ENCODE data around the gene ZCCHC7.
"Not testable (repeated sequence)": the region's sequence is repeated elsewhere in the genome, so short reads cannot be mapped to it uniquely, and the experiment has no call there.

Gene ZCCHC7

DNA sequence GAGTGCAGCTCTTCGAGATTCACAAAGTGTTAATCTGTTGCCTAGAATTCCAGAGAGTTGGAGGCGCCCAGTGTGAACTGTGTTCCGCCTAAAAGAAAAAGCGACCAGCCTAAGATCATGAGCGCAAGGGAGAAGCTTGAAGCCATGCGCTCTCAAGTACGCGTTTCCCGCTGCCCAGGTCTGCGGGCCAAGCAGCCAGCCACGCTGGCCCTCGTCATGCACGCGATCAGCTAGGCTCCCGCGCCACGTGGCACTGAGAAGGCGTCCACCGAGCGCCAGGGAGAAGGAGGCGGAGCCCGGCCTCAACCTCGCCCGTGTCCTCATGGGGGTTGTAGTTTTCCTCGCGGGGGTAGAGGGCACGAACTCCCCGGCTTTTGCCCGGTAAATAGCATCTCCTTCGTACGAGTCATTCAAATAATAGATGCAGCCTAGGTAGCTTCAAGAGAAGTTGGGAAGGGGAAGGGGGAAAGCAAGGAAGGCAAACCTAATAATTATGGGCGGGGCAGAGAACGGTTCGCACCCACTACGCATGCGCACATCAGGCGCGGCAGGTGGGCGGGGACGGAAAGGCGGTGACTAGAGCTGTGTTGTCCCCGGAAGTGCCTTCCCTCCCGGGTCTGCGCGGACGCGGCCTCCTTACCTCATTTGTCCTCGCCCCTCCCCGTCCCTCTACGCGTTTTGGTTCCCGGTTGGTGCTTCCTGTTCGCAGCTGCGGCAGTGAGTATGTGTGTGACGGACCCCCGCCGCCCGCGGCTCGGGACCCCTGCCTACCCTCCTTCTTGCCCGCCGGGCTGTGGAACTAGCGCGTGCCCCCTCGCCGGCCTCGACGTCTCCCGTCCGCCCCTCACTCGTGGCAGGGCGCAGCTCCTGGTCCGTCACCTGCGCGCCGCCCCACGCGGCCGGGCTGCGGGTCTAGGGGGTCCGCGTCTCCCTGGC lies at the start of gene ZCCHC7:
ZCCHC7 (plus strand) TSS at position 668 of the 936 bp plus-strand sequence.
- DNase-seq: peak; percentile 93 to 96

DNA sequence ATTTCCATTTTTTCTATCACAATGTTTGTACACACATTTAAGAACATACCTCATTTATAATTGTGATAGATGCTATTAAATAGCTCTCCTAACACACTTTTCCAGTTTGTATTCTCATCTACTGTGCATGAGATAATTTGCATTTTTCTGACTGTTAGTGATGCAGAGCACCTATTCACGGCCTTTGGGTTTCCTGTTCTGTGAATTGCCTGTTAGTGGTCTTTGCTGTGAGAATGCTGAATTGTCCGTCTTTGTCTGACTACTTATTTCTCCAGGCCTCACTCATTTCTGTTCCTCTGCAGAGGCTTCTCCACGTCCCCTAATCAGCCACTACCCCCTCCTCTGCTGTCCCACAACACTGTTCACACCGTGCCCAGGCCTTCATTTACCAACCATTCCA lies 45.6 kb upstream of the ZCCHC7 start:
- DNase-seq: peak; percentile 73 to 77

DNA sequence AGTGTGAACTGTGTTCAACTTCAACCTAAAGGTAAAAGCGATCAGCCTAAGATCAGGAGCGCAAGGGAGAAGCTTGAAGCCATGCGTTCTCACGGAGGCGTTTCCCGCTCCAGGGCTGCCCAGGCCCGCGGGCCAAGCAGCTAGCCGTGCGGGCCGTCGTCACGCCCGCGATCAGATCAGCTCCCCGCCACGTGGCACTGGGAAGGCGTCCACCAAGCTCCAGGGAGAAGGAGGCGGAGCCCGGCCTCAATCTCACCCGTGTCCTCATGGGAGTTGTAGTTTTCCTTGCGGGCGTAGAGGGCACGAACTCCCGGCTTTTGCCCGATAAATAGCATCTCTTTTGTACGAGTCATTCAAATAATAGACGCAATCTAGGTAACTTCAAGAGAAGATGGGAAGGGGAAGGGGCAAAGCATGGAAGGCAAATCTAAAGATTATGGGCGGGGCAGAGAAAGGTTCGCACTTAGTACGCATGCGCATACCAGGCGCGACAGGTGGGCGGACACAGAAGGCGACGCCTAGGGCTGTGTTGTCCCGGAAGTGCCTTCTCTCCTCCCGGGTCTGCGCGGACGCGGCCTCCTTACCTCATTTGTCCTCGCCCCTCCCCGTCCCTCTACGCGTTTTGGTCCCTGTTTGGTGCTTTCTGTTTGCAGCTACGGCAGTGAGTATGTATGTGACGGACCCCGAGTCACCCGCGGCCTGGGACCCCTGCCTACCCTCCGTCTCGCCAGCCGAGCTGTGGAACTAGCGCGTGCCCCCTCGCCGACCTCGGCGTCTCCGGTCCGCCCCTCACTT lies 40.8 kb upstream of the ZCCHC7 start:
- DNase-seq: peak; percentile 97

DNA sequence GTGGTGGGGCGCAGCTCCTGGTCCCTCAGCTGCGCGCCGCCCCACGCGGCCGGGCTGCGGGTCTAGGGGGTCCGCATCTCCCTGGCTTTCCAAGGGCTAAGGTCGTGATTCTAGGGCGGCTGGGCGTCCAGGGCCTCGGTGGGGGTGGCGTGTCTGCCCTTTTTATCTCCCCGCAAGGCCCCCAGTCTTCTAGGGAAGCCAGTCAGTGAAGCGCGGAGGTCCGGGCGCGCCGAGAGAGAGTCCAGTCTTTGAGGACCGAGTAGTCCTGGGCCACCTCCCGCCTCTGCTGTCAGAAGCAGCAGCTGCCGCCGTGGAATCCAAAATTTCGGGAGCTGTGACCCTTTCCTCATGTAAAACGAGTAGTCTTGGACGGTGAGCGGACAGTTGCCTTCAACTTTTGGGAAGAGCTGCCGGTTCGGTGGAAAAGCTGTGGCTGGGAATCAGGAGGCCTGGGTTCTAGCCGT lies 40.2 kb upstream of the ZCCHC7 start:
- DNase-seq: peak in 1 of 2 experiments; percentile 50

DNA sequence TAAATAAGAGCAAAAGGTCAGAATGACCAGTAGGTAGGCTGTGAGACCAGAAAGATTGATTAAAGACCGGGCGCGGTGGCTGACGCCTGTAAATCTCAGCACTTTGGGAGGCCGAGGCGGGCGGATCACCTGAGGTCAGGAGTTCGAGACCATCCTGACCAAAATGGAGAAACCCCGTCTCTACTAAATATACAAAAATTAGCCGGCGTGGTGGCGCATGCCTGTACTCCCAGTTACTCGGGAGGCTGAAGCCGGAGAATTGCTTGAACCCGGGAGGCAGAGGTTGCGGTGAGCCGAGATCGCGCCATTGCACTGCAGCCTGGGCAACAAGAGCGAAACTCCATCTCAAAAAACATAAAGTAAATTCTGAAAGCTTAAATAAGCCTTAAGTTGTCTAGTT lies 38.9 kb upstream of the ZCCHC7 start:
- DNase-seq: not testable (repeated sequence)

DNA sequence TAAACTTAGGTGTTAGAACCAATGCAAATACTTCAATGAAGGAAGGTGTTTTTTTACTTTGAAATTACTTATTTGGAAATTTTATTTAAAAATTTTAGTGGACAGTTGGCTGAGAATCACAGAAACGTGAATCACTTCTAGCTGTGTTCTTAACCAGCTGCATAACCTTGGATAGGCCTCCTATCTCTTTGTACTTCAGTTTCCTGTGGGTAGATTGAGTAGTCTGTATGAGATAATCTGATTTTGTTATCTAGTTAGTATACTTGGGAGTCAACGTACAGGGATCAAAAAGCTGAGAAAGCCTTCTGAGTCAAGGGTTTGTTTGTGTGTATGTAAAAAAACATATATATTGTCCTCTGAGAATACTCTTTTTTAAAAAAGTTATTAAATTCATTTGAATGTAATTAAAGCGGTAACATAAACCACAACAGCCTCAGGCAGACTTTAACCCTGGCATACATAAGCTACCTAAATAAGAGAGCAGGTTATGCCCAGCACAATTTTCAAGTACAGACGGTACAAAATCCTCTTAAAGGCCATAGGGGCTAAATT lies 38.1 kb upstream of the ZCCHC7 start:
- peak; percentile 36 to 59 for DNase-seq

DNA sequence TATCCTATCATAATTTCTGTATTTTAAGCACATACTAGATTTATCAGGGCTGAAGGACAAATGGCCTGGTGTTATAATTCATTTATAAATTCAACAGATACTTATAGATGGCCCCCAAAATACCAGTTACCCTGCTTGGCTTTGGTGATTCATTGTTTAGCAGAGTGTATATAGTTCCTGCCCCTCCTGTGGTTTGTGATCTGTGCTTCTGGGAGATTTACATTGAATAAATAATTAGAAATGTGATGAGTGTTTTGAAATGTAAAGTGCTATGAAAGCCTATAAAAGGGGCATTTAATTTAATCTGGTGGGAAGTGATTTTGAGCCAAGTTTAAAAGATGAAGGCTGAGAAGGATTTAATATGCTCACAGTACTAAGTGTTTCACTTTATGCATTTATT lies 36.7 kb upstream of the ZCCHC7 start:
- no peak for DNase-seq

DNA sequence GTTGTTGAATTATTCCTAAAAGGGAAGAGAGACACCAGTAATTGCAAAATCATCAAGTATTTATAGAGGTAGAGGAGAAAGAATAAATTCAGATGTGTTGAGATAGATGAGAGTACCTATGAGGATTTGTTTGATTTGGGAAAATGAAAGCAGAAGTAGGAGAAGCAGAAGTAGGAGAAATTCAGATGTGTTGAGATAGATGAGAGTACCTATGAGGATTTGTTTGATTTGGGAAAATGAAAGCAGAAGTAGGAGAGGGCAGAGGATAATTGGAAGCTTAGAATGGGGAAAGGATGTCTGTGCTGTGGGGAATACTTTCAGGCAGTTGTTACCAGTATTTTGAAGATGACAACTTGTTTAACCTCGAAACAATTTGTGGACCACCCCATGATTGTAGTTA lies 35.1 kb upstream of the ZCCHC7 start:
- DNase-seq: no peak

DNA sequence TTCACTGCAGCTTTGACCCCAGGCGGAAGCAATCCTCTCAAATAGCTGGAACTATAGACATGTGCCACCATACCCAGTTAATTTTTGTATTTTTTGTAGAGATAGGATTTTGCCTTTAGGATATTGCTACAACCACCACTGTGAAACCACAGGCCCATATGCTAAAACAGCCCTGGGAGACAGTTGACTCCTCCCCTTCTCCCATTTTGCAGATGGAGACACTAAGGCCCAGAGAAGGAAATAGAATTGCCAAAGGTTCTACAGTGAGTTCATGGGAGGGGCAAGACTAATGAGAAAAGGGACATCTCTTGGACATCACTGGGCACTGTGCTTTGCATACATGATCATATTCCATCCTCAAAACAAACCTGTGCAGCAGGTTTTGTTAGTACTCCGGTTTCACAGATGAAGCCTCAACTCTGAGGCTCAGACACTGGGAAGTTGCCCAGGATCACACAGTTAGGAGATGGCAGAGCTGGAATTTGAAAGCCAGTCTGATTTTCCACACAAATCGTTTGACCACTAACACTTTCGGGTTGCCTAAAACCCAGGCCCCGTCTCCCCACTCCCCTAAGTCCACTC lies 27.6 kb upstream of the ZCCHC7 start:
- DNase-seq: peak; percentile 80 to 85

DNA sequence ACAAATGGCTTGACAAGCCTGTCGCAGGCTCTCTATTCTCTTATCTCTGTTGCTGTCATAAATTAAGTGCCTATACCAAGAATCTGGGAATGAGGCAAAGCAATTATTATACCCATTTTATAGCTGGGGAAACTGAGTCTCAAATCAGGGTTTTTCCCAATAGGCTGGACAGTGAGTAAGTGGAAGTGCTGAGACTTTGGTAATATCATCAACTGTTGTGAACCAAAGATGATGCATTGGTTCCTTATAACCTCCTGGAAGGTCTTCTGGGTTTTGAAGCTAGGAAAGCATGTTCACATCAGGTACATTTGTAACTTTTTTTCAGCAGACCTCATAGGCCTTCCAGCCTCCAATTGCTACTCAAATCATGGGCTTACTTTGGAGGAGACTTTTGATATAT lies 25.6 kb upstream of the ZCCHC7 start:
- no peak for DNase-seq

DNA sequence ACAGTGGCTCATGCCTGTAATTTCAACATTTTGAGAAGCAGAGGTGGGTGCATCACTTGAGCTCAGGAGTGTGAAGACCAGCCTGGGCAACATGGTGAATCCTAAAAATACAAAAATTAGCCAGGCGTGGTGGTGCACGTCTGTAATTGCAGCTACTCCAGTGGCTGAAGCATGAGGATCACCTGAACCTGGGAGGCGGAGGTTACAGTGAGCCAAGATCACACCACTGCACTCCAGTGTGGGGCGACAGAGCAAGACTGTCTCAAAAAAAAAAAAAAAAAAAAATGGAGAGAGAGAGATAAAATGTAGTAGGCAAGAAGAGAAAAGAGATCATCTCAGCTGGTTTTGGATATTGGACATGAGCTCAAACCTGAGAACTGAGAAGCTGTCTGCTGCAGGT lies 23.7 kb upstream of the ZCCHC7 start:
- peak in 1 of 2 experiments; percentile 20 for DNase-seq

DNA sequence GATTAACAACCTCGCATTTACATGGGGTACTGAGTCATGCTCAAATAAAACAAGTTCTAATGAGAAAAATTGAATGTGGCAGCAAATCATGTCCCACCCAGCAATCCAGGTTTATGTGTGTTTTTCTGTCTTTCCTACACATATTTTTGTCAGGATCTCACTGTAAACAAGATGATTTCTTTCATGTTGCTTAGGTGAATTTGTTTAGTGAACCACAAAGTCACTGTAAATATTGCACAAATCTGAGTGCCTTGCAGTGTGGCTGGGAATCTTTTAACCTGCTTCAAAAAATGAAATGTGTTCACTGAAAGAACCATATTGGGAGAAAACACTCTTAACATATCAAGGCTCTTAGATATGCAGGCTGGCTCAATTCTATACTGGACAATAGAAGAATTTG lies 23.1 kb upstream of the ZCCHC7 start:
- DNase-seq: no peak

DNA sequence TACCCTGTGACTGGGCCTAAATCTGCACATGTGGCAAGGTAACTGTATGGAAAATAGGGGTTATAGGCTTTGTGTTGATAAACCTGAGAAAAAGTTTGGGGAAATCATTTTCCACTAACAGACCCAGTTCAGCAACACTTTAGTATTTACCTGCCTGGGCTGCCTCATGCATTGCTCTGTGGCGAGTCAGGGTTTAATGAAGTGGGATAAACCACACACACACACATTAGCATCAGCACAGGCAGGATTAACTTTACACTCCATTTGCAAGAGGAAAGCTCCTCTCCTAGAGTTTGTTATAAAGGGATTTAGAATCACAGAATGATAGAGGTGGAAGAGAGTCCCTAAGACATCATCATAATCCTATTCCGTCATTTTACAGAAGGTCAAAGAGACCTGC lies 20.0 kb upstream of the ZCCHC7 start:
- peak; percentile 19 to 52 for DNase-seq

DNA sequence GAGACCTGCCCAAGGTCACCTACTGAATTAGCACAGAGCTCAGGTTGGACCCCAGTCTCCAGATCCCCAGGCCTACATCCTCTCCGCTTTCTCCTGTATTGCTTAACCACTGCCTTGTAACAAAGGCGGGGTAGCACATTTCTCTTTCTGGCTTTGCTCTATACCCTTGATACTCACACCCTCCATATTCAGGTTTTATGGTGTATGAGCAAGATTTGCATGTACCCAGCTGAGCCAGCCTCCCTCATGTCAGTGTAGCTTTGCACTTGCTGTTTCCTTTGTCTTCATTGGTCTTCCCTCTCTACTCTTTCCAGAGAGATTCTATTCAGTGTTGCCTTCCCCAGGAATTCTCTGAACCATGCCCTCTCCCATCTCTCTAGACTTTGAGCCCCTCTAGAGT lies 19.6 kb upstream of the ZCCHC7 start:
- peak; percentile 77 to 81 for DNase-seq

DNA sequence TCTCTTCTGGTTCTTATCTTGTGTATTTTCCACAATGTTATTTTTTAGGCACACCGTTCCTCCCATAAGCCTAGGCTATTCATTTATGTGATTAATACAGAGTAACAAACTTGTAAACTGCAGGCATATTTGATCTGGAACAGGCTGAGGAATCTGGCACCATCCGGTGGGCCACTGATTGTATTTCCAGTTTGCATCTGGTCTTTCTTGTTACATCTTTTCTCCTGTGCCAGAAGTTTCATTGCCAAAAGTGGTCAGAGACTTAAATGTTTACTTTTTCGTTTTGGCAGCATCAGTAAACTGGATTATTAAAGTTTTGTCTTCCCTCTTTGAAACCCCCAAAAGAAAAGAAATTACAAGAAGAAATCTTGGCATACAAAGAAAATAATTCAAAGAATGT lies 17.9 kb upstream of the ZCCHC7 start:
- no peak for DNase-seq

DNA sequence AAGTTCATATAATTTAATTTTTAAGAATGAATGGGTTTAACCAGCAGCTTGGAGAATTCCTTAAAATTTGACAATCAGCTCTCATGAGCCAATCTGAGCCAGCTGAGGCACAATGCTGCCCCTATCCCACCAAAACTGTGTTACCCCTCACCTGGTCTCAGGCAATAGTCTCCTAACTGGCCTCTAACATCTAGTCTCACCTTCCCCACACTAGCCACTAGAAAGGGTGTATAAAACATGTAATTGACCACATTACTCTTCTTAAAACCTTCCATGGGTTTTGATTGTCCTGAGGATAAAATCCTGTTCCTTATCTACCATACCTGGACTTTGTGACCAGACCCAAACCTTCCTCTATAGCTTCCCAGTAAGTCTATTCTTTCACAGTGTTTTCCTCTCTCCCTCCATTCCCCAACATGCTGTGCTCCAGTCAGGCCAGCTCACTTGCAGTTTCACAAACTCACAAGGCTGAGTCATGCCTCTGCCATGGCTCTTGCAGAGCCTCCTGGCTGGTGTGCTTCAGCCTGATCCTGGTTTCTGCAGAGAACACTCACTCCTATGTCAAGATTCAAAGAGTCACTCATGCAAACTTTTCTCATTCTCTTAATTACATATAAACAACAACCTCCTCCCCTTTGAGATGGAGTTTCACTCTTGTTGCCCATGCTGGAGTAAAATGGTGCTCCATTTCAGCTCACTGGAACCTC lies 16.0 kb upstream of the ZCCHC7 start:
- DNase-seq: no peak

DNA sequence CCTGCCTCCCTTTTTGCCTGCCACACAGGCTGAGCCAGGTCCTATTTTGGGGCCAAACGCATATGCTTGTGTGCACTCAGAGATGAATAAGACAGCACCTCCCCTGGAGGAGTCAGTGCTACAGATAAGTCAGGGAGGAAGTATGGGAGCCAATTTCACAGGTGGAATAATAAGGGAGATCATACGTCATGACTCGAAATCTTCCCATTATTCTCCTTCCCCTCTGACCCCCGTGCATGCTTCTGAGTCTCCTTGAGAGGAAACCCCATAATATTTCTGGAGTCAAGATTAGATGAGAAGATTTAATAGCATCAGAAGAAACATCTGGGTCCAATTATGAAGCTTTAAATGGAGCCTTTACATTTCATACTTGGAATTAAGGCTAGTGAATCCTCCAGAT lies 15.1 kb upstream of the ZCCHC7 start:
- DNase-seq: no peak

DNA sequence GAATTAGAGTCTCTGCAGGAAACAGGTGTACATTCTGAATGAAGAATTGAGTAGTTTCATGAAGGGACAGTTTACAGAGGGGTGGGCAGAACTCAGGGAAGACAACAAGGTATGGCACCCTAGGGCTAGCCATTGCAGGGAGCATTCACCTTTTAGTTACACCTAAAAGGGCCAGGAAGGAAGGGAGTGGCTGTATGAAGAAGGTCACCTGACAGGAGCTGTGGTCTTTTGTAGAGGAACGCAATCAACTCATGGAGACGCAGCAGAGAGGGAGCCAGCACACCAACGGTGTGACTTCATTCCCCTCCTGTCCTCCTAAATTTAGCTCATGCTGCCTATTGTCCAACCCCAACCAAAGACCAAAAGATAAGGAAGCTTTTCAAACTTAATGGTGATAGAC lies 12.7 kb upstream of the ZCCHC7 start:
- no peak for DNase-seq

DNA sequence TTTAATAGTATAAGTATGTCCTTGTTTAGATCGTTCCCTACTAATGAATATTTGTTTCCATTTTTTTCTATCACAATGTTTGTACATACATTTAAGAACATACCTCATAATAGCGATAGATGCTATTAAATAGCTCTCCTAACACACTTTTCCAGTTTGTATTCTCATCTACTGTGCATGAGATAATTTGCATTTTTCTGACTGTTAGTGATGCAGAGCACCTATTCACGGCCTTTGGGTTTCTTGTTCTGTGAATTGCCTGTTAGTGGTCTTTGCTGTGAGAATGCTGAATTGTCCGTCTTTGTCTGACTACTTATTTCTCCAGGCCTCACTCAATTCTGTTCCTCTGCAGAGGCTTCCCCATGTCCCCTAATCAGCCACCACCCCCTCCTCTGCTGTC lies 5.9 kb upstream of the ZCCHC7 start:
- DNase-seq: peak; percentile 10 to 18

DNA sequence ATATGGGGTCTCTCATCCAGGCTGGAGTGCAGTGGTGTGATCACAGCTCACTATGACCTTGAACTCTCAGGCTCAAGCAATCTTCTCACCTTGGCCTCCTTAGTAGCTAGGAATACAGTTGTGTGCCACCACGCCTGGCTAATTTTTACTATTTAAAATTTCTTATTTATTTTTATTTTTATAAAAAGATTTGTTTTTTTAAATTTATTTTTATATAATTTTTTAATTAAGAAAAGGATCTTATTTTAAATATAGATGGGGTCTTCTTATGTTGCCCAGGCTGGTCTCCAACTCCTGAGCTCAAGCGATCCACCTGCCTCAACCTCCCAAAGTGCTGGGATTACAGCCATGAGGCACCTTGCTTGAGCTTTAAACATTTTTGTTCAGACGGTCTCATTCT lies 2.4 kb upstream of the ZCCHC7 start:
- no peak for DNase-seq

DNA sequence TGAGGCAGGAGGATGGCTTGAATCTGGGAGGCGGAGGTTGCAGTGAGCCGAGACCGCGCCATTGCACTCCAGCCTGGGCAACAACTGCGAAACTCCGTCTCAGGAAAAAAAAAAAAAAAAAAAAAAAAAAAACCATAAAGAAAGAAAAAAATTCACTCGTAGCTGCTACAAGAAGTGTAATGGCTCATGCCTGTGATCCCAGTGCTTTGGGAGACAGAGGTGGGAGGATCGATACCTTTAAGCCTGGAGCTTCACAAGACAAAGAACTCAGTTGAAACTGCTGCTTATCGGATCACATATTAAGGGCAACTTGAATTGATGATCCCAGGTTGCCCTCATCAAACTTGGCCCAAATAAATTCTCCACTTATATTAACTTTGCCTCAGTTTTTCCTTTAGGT lies 1.0 kb upstream of the ZCCHC7 start:
- no peak for DNase-seq

DNA sequence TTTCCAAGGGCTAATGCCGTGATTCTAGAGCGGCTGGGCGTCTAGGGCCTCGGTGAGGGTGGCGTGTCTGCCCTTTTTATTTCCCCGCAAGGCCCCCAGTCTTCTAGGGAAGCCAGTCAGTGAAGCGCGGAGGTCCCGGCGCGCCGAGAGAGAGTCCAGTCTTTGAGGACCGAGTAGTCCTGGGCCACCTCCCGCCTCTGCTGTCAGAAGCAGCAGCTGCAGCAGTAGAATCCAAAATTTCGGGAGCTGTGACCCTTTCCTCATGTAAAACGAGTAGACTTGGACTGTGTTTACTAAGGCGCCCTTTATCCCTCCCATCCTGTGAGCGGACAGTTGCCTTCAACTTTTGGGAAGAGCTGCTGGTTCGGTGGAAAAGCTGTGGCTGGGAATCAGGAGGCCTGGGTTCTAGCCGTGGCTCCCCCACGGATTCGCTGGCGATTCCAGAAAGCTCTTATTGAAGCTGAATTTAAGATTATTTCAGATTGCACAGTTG lies 515 bp downstream of the ZCCHC7 start:
- DNase-seq: peak in 1 of 2 experiments; percentile 61
